Thymus (tissue), 11 donors: ENCODE measurements around the gene GATA6. TPM values are rescaled to one million over a fixed set of nuclear protein-coding genes. Genes with fewer than 3 reads are reported as not detected.

Experiments used
- DNase-seq, 9 donors: peaks; one replicate each; pipeline ENCODE4 v3.0.0-alpha.2; 2013; ENCODE audit warnings: low spot score in 9 of 9, low read depth in 6 of 9, missing footprints in 1 of 9
- H3K27ac ChIP-seq, 2 donors: one replicate each; pipeline ENCODE4 v1.5.1; 2013; ENCODE audit warnings: control low read depth in 1 of 2, low read depth in 1 of 2, low read length in 1 of 2, mild to moderate bottlenecking in 1 of 2, moderate library complexity in 1 of 2
- H3K27me3 ChIP-seq, 2 donors: one replicate each; pipeline ENCODE4 v1.5.1; 2013; ENCODE audit warnings: low read length in 1 of 2; ENCODE audit not compliant: control insufficient read depth in 2 of 2, insufficient read depth in 1 of 2
- H3K36me3 ChIP-seq, 2 donors: one replicate each; pipeline ENCODE4 v1.5.1; 2013; ENCODE audit warnings: low read length in 1 of 2, mild to moderate bottlenecking in 1 of 2, moderate library complexity in 1 of 2; ENCODE audit not compliant: control insufficient read depth in 2 of 2, insufficient read depth in 2 of 2
- H3K4me1 ChIP-seq, 2 donors: one replicate each; pipeline ENCODE4 v1.5.1; 2013; ENCODE audit warnings: low read length in 2 of 2; ENCODE audit not compliant: control insufficient read depth in 2 of 2, insufficient read depth in 2 of 2
- H3K4me3 ChIP-seq, 2 donors: one replicate each; pipeline ENCODE4 v1.5.1; 2013; ENCODE audit warnings: low read length in 2 of 2, control low read depth in 1 of 2, mild to moderate bottlenecking in 1 of 2
- H3K9me3 ChIP-seq, 2 donors: one replicate each; pipeline ENCODE4 v1.5.1; 2013; ENCODE audit warnings: low read length in 1 of 2, mild to moderate bottlenecking in 1 of 2; ENCODE audit not compliant: control insufficient read depth in 2 of 2, insufficient read depth in 1 of 2
- WGBS: extraction: QIAGEN DNeasy Blood & Tissue Kit; methylation state at CpG from one replicate; pipeline ENCODE4 v1.1.7; 2013; 5-methylcytosine and 5-hydroxymethylcytosine counted together
- polyA plus RNA-seq: library from polyadenylated mRNA; stranded (reverse); fragments of 200-250 nt; gene quantifications from one replicate; pipeline ENCODE4 v1.2.3, GENCODE V29; 2013
- total RNA-seq: library from RNA; stranded (reverse); fragments of 120-200 nt; gene quantifications from one replicate; pipeline ENCODE4 v1.2.4, GENCODE V29; 2013
- donor health status: healthy.

GATA6 gene
- total and polyA plus RNA-seq, 2 donors: 0.47 to 2.0 TPM

- WGBS: 91% methylated on average over 7 of the region's 7 CpGs
- Histone ChIP-seq H3K9me3 (no peaks in the 10 kb centered on the region), H3K36me3 (no peaks in the 10 kb centered on the region)
Measured at GRCh38 chr18:22143347-22144340, 25.7 kb upstream of the GATA6 start.

DNA sequence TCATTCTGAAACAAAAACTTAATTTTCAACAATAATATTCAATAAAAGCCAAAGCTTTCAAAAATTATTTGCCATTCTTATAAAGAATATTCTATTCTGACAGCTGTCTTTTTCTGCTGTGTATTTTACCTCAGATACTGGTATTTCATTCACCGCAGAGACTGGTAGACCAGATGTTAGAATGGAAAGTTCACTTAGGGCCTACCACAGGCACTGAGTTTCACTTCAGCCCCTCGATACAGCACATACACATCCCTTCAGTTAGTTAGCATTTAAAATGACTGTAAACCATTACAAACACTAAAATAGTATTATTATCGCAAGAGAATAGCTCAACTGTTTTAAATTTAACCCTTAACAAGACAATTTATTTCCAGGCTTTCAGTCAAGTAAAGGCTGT is 24.2 kb upstream of the GATA6 start:
- Histone ChIP-seq H3K27ac (no peak overlapping the region), H3K9me3 (no peaks in the 10 kb centered on the region), H3K4me1 (no peaks in the 10 kb centered on the region), H3K27me3 (no peaks in the 10 kb centered on the region), H3K36me3 (no peaks in the 10 kb centered on the region), H3K4me3 (no peak overlapping the region)
- 96% methylated on average over 3 of the region's 3 CpGs for WGBS
- no peak for DNase-seq

More at GRCh38 chr18:22143347-22144340, 25.7 kb upstream of the GATA6 start:
- DNase-seq: no peak
- Histone ChIP-seq H3K27me3 (no peaks in the 10 kb centered on the region), H3K27ac (no peak overlapping the region), H3K4me1 (no peaks in the 10 kb centered on the region), H3K4me3 (no peak overlapping the region)

GRCh38 chr18:22149710-22150109 is 19.7 kb upstream of the GATA6 start:
- no peak overlapping the region for H3K27ac ChIP-seq
- H3K27me3 ChIP-seq: no peaks in the 10 kb centered on the region
- 91% methylated on average over 8 of the region's 8 CpGs for WGBS
- no peaks in the 10 kb centered on the region for H3K4me1 ChIP-seq
- no peak overlapping the region for H3K4me3 ChIP-seq
- no peaks in the 10 kb centered on the region for H3K9me3 ChIP-seq
- no peak for DNase-seq
- no peaks in the 10 kb centered on the region for H3K36me3 ChIP-seq

- 90% methylated on average over 10 of the region's 10 CpGs for WGBS
- H3K27ac ChIP-seq: no peak overlapping the region
- H3K36me3 ChIP-seq: no peaks in the 10 kb centered on the region
- DNase-seq: no peak
- no peaks in the 10 kb centered on the region for H3K4me1 ChIP-seq
- no peaks in the 10 kb centered on the region for H3K27me3 ChIP-seq
- H3K4me3 ChIP-seq: no peak overlapping the region
- no peaks in the 10 kb centered on the region for H3K9me3 ChIP-seq
Measured at GRCh38 chr18:22152093-22152492, 17.3 kb upstream of the GATA6 start.

- no peaks in the 10 kb centered on the region for H3K27me3 ChIP-seq
- 84% methylated on average over 3 of the region's 3 CpGs for WGBS
- no peak for DNase-seq
Measured at GRCh38 chr18:22153428-22153827, 16.0 kb upstream of the GATA6 start.

GRCh38 chr18:22155584-22155983 is 13.8 kb upstream of the GATA6 start:
- Histone ChIP-seq H3K9me3 (no peaks in the 10 kb centered on the region), H3K27ac (no peak overlapping the region), H3K27me3 (peaks cover 0 to 8% of the 10 kb centered on the region in 2 donors), H3K36me3 (no peaks in the 10 kb centered on the region), H3K4me3 (no peak overlapping the region), H3K4me1 (no peaks in the 10 kb centered on the region)
- no peak for DNase-seq
- WGBS: 86% methylated on average over 2 of the region's 2 CpGs

More at GRCh38 chr18:22153428-22153827, 16.0 kb upstream of the GATA6 start:
- Histone ChIP-seq H3K9me3 (no peaks in the 10 kb centered on the region), H3K27ac (no peak overlapping the region), H3K4me1 (no peaks in the 10 kb centered on the region), H3K36me3 (no peaks in the 10 kb centered on the region), H3K4me3 (no peak overlapping the region)

- H3K9me3 ChIP-seq: no peaks in the 10 kb centered on the region
- H3K4me3 ChIP-seq: no peak overlapping the region
- H3K36me3 ChIP-seq: no peaks in the 10 kb centered on the region
- no peaks in the 10 kb centered on the region for H3K4me1 ChIP-seq
- no peak for DNase-seq
- H3K27me3 ChIP-seq: peaks cover 14 to 36% of the 10 kb centered on the region in 2 donors
- WGBS: 83% methylated on average over 2 of the region's 2 CpGs
- no peak overlapping the region for H3K27ac ChIP-seq
Measured at GRCh38 chr18:22159014-22159413, 10.4 kb upstream of the GATA6 start.

DNA sequence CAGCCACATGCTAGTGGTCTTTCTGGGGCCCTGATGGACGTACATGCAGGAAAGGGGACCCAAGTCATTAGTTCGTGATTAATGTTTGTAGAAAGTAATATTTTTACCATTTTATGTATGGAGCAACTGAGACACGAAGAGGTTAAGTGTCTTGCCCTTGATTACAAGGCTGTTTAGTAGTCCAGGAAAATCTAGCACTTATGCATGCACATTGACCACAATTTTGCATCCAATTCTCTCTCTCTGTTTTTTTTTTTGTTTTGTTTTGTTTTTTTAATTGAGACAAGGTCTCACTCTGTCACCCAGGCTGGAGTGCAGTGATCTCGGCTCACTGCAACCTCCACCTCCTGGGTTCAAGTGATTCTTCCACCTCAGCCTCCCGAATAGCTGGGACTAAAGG is 8.3 kb upstream of the GATA6 start:
- Histone ChIP-seq H3K36me3 (no peaks in the 10 kb centered on the region), H3K9me3 (no peaks in the 10 kb centered on the region), H3K4me1 (no peaks in the 10 kb centered on the region), H3K27me3 (peaks cover 30 to 56% of the 10 kb centered on the region in 2 donors), H3K4me3 (no peak overlapping the region), H3K27ac (no peak overlapping the region)
- DNase-seq: no peak
- 87% methylated on average over 5 of the region's 5 CpGs for WGBS

DNA sequence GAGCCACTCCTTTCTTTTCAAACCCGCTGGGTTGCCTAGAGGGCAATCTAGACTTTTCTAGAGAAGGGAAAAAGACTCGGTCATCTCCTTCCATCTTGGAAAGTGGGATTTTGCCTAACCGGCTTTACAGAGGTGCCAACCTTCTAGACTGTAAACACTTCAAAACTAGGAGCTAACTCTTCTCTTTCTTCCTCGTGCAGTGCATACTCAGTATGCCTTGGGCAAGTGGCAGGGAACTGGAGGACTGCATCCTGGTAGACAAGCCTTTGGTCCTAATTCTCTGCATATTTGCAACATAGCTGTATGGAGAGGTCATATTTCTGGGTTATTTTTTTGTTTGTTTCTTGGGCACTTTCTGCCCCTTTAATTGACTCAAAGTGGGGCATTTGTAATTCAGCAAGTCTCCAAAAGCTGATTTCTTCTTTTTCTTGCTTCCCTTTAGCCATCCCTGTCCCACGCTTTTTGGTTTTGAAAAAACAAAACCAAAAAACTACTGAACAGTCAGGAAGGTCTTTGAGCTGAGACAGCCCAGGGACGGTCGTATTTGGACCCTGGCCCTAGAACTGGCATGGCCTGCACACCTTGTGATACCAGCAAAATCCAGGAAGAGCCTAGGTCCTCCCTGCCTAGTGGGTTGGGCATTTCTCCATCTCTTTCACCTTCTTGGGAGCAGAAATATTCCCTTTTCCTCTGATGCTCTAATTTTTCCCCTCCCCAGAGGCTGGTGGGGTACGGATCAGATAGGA is 5.8 kb upstream of the GATA6 start:
- H3K4me3 ChIP-seq: no peak overlapping the region
- no peak overlapping the region for H3K27ac ChIP-seq
- H3K27me3 ChIP-seq: peaks cover 55 to 81% of the 10 kb centered on the region in 2 donors
- H3K9me3 ChIP-seq: peaks cover 0 to 1% of the 10 kb centered on the region in 2 donors
- 64% methylated on average over 8 of the region's 8 CpGs for WGBS
- H3K36me3 ChIP-seq: no peaks in the 10 kb centered on the region
- H3K4me1 ChIP-seq: peaks cover 0 to 5% of the 10 kb centered on the region in 2 donors
- DNase-seq: no peak
